ENCODE measurements around the gene LAMC1. TPM values are rescaled to one million over a fixed set of nuclear protein-coding genes. Genes with fewer than 3 reads are reported as not detected.
A peak's percentile ranks its signal among the peaks of the same experiment; 100 is the strongest.

LAMC1 gene
- total RNA-seq, 1 donor, result 564 TPM

DNA sequence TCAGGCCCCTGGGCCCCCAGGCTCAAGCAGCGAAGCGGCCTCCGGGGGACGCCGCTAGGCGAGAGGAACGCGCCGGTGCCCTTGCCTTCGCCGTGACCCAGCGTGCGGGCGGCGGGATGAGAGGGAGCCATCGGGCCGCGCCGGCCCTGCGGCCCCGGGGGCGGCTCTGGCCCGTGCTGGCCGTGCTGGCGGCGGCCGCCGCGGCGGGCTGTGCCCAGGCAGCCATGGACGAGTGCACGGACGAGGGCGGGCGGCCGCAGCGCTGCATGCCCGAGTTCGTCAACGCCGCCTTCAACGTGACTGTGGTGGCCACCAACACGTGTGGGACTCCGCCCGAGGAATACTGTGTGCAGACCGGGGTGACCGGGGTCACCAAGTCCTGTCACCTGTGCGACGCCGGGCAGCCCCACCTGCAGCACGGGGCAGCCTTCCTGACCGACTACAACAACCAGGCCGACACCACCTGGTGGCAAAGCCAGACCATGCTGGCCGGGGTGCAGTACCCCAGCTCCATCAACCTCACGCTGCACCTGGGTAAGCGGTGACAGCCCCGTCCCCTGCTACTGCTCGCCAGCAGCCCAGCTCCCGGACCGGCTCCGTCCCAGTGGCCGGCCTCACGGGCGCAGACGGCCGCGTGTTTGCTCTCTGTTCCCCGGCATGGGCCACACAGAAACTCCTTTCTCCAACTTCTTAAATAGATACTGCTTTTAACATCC lies 539 bp downstream of the LAMC1 start:
- DNase-seq (ENCODE audit: low read depth), result peak; percentile 46
- peak overlapping the region; percentile 94 for H3K4me3 ChIP-seq (ENCODE audit: low read depth, low read length)
- TF ChIP-seq, protein P1, sequence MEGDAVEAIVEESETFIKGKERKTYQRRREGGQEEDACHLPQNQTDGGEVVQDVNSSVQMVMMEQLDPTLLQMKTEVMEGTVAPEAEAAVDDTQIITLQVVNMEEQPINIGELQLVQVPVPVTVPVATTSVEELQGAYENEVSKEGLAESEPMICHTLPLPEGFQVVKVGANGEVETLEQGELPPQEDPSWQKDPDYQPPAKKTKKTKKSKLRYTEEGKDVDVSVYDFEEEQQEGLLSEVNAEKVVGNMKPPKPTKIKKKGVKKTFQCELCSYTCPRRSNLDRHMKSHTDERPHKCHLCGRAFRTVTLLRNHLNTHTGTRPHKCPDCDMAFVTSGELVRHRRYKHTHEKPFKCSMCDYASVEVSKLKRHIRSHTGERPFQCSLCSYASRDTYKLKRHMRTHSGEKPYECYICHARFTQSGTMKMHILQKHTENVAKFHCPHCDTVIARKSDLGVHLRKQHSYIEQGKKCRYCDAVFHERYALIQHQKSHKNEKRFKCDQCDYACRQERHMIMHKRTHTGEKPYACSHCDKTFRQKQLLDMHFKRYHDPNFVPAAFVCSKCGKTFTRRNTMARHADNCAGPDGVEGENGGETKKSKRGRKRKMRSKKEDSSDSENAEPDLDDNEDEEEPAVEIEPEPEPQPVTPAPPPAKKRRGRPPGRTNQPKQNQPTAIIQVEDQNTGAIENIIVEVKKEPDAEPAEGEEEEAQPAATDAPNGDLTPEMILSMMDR (IDR thresholded peaks at IDR 0.05; ENCODE audit: insufficient read depth, low read length), result peak; percentile 59

- DNase-seq (ENCODE audit: low read depth), result peak; percentile 54
- peak overlapping the region; percentile 94 for H3K4me3 ChIP-seq (ENCODE audit: low read depth, low read length)
- TF ChIP-seq, protein P1 (IDR thresholded peaks at IDR 0.05; ENCODE audit: insufficient read depth, low read length), result no peak
These were observed 1.2 kb downstream of the LAMC1 start for GRCh38 chr1:183024317-183025009.

- DNase-seq (ENCODE audit: low read depth), result no peak
- H3K4me3 ChIP-seq (ENCODE audit: low read depth, low read length), result peak overlapping the region; percentile 94
- TF ChIP-seq, protein P1 (IDR thresholded peaks at IDR 0.05; ENCODE audit: insufficient read depth, low read length), result no peak
These were observed 1.8 kb downstream of the LAMC1 start for GRCh38 chr1:183025010-183025337.

DNA sequence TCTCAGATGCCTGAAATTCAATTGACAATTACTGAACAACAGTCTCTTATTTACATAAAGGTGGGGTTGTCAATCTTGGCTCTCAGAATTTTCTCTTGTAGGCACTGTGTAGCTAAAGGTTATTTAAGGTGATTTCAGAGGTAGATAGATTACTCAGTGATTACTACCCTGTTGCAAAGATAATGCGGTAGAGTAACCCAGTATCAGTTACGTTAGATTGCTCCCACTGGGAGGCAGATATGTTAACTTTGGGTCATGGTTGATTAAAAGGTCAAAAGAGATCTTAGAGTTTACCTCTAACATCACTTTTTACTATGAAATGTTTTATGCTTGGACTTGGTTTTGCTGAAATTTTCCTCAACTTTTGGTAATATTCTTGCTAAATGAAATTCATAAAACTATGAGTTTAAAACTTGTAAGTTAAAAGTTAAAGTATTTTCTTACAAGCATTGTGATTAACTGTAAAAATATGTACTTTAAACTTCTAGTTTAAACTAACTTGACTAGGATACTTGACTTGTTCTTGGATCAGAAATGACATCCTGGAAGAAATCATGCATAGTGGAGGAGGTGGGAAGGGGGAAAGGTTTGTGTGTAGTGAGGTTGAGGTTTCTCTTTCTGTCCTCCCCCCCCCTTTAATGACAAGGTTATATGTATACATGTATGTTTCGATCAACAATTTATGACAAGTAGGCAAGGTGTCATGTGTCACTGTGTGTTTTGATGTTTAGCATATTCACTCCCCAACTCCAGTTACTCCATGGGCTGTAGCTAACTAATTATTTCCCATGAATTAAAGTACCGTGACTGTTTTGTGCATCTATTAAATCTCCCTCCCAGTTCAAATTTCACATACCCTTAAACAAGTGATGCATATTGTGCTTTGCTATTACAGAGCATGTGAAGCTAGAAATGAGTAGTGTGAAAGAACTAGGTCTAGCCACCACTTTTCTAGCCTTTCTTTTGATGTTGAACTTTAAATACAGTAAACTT lies 2.9 kb downstream of the LAMC1 start:
- peak overlapping the region; percentile 94 for H3K4me3 ChIP-seq (ENCODE audit: low read depth, low read length)
- peak; percentile 47 for DNase-seq (ENCODE audit: low read depth)
- TF ChIP-seq, protein P1 (IDR thresholded peaks at IDR 0.05; ENCODE audit: insufficient read depth, low read length), result no peak

- TF ChIP-seq, protein P1 (IDR thresholded peaks at IDR 0.05; ENCODE audit: insufficient read depth, low read length), result no peak
- H3K4me3 ChIP-seq (ENCODE audit: low read depth, low read length), result peak overlapping the region; percentile 94
- DNase-seq (ENCODE audit: low read depth), result peak; percentile 34
These were observed 3.8 kb downstream of the LAMC1 start for GRCh38 chr1:183027031-183027430.

- H3K4me3 ChIP-seq (ENCODE audit: low read depth, low read length), result peak overlapping the region; percentile 94
- DNase-seq (ENCODE audit: low read depth), result peak; percentile 39
- TF ChIP-seq, protein P1 (IDR thresholded peaks at IDR 0.05; ENCODE audit: insufficient read depth, low read length), result no peak
These were observed 4.6 kb downstream of the LAMC1 start for GRCh38 chr1:183027791-183028190.
